Endodermal cell (in vitro differentiated cells): Measurements from ENCODE around the gene CHCHD3. TPM values are rescaled to one million over a fixed set of nuclear protein-coding genes. Genes with fewer than 3 reads are reported as not detected.

Experiments
- DNase-seq: peaks from one replicate; pipeline ENCODE4 v3.0.0-alpha.2; 2017
- H3K27ac ChIP-seq: 2 replicates; pipeline ENCODE4 v1.5.1; 2013; ENCODE audit warnings: mild to moderate bottlenecking, low read depth, low read length, moderate library complexity
- H3K27me3 ChIP-seq: 2 replicates; pipeline ENCODE4 v1.6.1; 2013; ENCODE audit warnings: mild to moderate bottlenecking, low read length, moderate library complexity; ENCODE audit not compliant: insufficient read depth, control insufficient read depth, poor library complexity, severe bottlenecking
- H3K36me3 ChIP-seq: 2 replicates; pipeline ENCODE4 v1.7.0; 2013; ENCODE audit warnings: mild to moderate bottlenecking, low read length, moderate library complexity; ENCODE audit not compliant: control insufficient read depth, insufficient read depth
- H3K4me1 ChIP-seq: one replicate; pipeline ENCODE4 v1.7.0; 2013; ENCODE audit warnings: low read length; ENCODE audit not compliant: control insufficient read depth, insufficient read depth
- H3K4me3 ChIP-seq: 2 replicates; pipeline ENCODE4 v1.5.1; 2013; ENCODE audit warnings: mild to moderate bottlenecking, low read length, moderate library complexity
- H3K9ac ChIP-seq: 2 replicates; pipeline ENCODE4 v1.6.1; 2013; ENCODE audit warnings: mild to moderate bottlenecking, low read length, moderate library complexity; ENCODE audit not compliant: poor library complexity, severe bottlenecking; ENCODE audit errors: extremely low read depth
- H3K9me3 ChIP-seq: 2 replicates; pipeline ENCODE4 v1.6.1; 2013; ENCODE audit warnings: mild to moderate bottlenecking, low read length, moderate library complexity; ENCODE audit not compliant: control insufficient read depth
- H3K27ac Mint-ChIP-seq: 2 replicates; pipeline ENCODE4 v1.8.0; 2020; ENCODE audit warnings: mixed read lengths
- H3K27me3 Mint-ChIP-seq: 2 replicates; pipeline ENCODE4 v1.8.0; 2021; ENCODE audit warnings: mild to moderate bottlenecking, mixed read lengths; ENCODE audit not compliant: insufficient read depth
- H3K36me3 Mint-ChIP-seq: 2 replicates; pipeline ENCODE4 v1.8.0; 2020; ENCODE audit warnings: low read depth, mixed read lengths
- H3K4me1 Mint-ChIP-seq: 2 replicates; pipeline ENCODE4 v1.8.0; 2020; ENCODE audit warnings: mixed read lengths
- H3K4me3 Mint-ChIP-seq: 2 replicates; pipeline ENCODE4 v1.8.0; 2020; ENCODE audit warnings: mild to moderate bottlenecking, moderate library complexity, mixed read lengths
- H3K9me3 Mint-ChIP-seq: 2 replicates; pipeline ENCODE4 v1.8.0; 2020; ENCODE audit warnings: mild to moderate bottlenecking, mixed read lengths
- CTCF ChIP-seq: fragments of 200-600 bp; sonication (generic); conservative IDR thresholded peaks from 2 replicates; pipeline ENCODE4 v1.5.0; 2021; ENCODE audit warnings: antibody characterized with exemption, mild to moderate bottlenecking
- WGBS, 2 experiments: methylation state at CpG; one replicate each; pipeline versions ENCODE4 v1.1.5 to v1.1.7; 2013; ENCODE audit warnings: missing lambda C conversion rate in 2 of 2, mixed read lengths in 1 of 2; ENCODE audit not compliant: insufficient coverage in 1 of 2, insufficient read length in 1 of 2; 5-methylcytosine and 5-hydroxymethylcytosine counted together
- total RNA-seq, 2 donors: library from RNA; stranded (reverse); fragmentation: NEBNext Ultra II Directional in 1 of 2; extraction: Animal tissue kit (Norgen Biotek cat#: 25700) in 1 of 2; gene quantifications; 2 replicates in 1 of 2; 3 replicates in 1 of 2; pipeline ENCODE4 v1.2.1, GENCODE V29; 2021

Gene CHCHD3
- total RNA-seq, 2 donors from 2014 or later: 70.4 to 75.2 TPM

GRCh38 chr7:133052401-133052756 is 29.5 kb downstream of the CHCHD3 start:
- H3K27me3 ChIP-seq: no peaks in the 10 kb centered on the region
- no peak for TF ChIP-seq CTCF
- H3K4me1 ChIP-seq: peaks cover 5% of the 10 kb centered on the region
- no peak for DNase-seq
- WGBS, 2 experiments: 89 to 95% methylated on average over 1 of the region's 1 CpG
- Mint-ChIP-seq H3K4me1 (peaks cover 16% of the 10 kb centered on the region), H3K27ac (peak overlapping the region; percentile 53), H3K36me3 (peaks cover 2% of the 10 kb centered on the region), H3K4me3 (no peak overlapping the region), H3K9me3 (no peaks in the 10 kb centered on the region), H3K27me3 (no peaks in the 10 kb centered on the region)
- H3K9me3 ChIP-seq: no peaks in the 10 kb centered on the region
- H3K9ac ChIP-seq: no peak overlapping the region
- no peak overlapping the region for H3K27ac ChIP-seq
- peaks cover under 1% of the 10 kb centered on the region for H3K36me3 ChIP-seq
- H3K4me3 ChIP-seq: no peak overlapping the region

GRCh38 chr7:133051719-133052400 is 30.0 kb downstream of the CHCHD3 start:
- Histone ChIP-seq H3K9me3 (no peaks in the 10 kb centered on the region), H3K36me3 (peaks cover 6% of the 10 kb centered on the region), H3K27ac (no peak overlapping the region), H3K9ac (no peak overlapping the region), H3K4me1 (peaks cover 5% of the 10 kb centered on the region), H3K27me3 (no peaks in the 10 kb centered on the region), H3K4me3 (no peak overlapping the region)
- Mint-ChIP-seq H3K4me3 (no peak overlapping the region), H3K4me1 (peaks cover 16% of the 10 kb centered on the region), H3K9me3 (no peaks in the 10 kb centered on the region), H3K27ac (peak overlapping the region; percentile 53), H3K27me3 (no peaks in the 10 kb centered on the region), H3K36me3 (peaks cover 7% of the 10 kb centered on the region)
- TF ChIP-seq CTCF: no peak
- 90 to 93% methylated on average over 3 to 4 of the region's 5 CpGs for WGBS, 2 experiments
- no peak for DNase-seq

- Histone ChIP-seq H3K4me3 (no peak overlapping the region), H3K36me3 (peaks cover 8% of the 10 kb centered on the region), H3K27ac (no peak overlapping the region), H3K9ac (no peak overlapping the region), H3K27me3 (no peaks in the 10 kb centered on the region), H3K9me3 (no peaks in the 10 kb centered on the region), H3K4me1 (peaks cover 5% of the 10 kb centered on the region)
- Mint-ChIP-seq H3K36me3 (peaks cover 10% of the 10 kb centered on the region), H3K4me3 (no peak overlapping the region), H3K27ac (no peak overlapping the region), H3K4me1 (peaks cover 16% of the 10 kb centered on the region), H3K27me3 (no peaks in the 10 kb centered on the region), H3K9me3 (no peaks in the 10 kb centered on the region)
- DNase-seq: no peak
- peak; percentile 68 for TF ChIP-seq CTCF
- 17 to 45% methylated on average over 2 of the region's 2 CpGs for WGBS, 2 experiments
Measured at GRCh38 chr7:133051066-133051465, 30.8 kb downstream of the CHCHD3 start.
